ACC112 (cell line): ENCODE measurements around the gene SPDEF.

Source experiments
- H2AFZ ChIP-seq: fragments of 200-600 bp; sonication (generic); one replicate; pipeline ENCODE4 v1.6.0; 2017; ENCODE audit warnings: antibody characterized with exemption, low read length; ENCODE audit not compliant: unreplicated experiment
- H3K27ac ChIP-seq: fragments of 200-600 bp; sonication (generic); 2 replicates; pipeline ENCODE4 v1.5.1; 2014; ENCODE audit warnings: low read depth, mild to moderate bottlenecking, antibody characterized with exemption, low read length, moderate library complexity
- H3K27me3 ChIP-seq: fragments of 200-600 bp; sonication (generic); 2 replicates; pipeline ENCODE4 v1.6.1; 2014; ENCODE audit warnings: mild to moderate bottlenecking, antibody characterized with exemption, low read length, moderate library complexity, mixed read lengths; ENCODE audit not compliant: insufficient read depth
- H3K36me3 ChIP-seq: fragments of 200-600 bp; sonication (generic); 2 replicates; pipeline ENCODE4 v1.6.1; 2016; ENCODE audit warnings: mild to moderate bottlenecking, antibody characterized with exemption, low read length, moderate library complexity, mixed read lengths; ENCODE audit not compliant: insufficient read depth
- H3K4me1 ChIP-seq: fragments of 200-600 bp; sonication (generic); one replicate; pipeline ENCODE4 v1.6.1; 2016; ENCODE audit warnings: low read length, mixed read lengths; ENCODE audit not compliant: insufficient read depth, unreplicated experiment, control insufficient read depth
- H3K4me3 ChIP-seq: fragments of 200-600 bp; sonication (generic); 2 replicates; pipeline ENCODE4 v1.5.1; 2014; ENCODE audit warnings: mild to moderate bottlenecking, low read depth, low read length
- H3K79me2 ChIP-seq: fragments of 200-600 bp; sonication (generic); one replicate; pipeline ENCODE4 v1.6.0; 2016; ENCODE audit warnings: low read length; ENCODE audit not compliant: control insufficient read depth, unreplicated experiment, insufficient read depth

SPDEF gene

DNA sequence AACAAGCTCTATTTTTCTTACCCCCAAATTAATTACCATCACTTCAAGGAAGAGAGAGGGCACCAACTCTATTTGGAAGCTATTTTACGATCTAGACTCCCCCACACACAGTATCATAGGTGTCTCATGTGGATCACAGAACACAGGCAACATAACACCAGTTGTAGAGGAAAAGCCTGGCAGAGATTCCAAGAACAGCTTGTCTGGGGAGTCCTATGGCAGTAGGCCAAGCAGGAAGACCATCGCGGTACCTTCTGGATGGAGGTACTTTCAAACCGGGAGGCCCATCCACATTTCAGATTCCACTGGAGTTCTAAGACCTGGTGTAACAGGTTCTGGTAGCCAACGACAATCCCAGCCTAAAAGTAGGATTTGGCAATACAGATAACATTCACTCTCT lies 37.6 kb upstream of the SPDEF start:
- Histone ChIP-seq H2AFZ (no peak overlapping the region), H3K79me2 (peaks cover 39% of the 10 kb centered on the region), H3K27ac (no peak overlapping the region), H3K36me3 (peaks cover 3% of the 10 kb centered on the region; the same call in 1 of the 2 replicates), H3K4me3 (no peak overlapping the region), H3K27me3 (no peaks in the 10 kb centered on the region), H3K4me1 (peaks cover 21% of the 10 kb centered on the region)

DNA sequence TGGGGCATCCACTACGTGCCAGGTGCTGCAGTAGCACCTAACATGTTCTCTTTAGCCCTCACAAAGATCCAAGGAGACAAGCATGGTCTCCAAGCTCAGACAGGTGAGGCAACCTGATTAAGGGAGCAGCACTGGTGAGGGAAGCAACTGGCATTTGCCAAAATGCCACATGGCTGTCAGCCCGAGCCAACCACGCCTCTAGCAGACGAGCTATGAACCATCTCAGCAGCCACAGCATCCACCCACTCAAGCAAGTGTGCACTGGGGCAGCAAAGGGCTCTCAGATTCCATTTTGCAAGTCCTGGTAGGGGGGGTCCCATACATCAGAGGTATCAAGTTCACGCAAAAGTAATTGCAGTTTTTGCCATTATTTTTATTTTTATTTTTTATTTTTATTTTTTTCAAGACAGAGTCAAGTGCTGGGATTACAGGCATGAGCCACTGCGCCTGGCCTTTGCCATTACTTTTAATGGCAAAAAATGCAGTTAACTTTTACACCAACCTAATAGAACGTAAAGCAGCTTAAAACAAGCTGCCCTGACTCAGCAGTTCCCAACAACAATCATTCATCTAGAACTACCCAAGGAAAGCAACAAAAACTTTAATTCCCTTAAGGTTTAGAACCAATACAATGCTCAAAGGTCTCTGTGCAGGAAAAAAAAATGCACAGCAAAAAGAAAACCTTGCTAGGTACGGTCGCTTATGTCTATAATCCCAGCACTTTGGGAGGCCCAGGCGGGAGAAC lies 36.3 kb upstream of the SPDEF start:
- Histone ChIP-seq H3K27ac (no peak overlapping the region), H3K36me3 (peaks cover 3% of the 10 kb centered on the region; the same call in 1 of the 2 replicates), H3K4me1 (peaks cover 13% of the 10 kb centered on the region), H3K79me2 (peaks cover 30% of the 10 kb centered on the region), H3K4me3 (no peak overlapping the region), H3K27me3 (no peaks in the 10 kb centered on the region), H2AFZ (no peak overlapping the region)

DNA sequence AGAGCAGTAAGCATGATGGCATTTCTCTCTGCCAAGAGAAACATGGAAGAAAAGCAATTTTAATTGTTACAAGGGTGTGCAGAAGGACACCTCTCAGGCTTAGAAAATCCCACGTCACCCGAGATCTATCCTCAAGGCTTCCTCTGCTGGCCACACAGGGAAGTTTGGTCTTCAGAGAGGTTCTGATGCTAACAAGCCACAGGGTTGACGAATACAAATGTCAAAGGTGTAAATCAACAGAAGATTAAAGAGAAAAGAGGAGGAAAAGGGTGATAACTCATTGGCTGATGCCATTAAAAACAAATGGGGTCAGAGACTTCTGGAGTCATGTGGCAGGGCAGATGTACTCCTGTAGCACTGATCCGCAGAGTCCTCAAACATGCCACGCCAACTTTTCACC lies 33.6 kb upstream of the SPDEF start:
- peaks cover 19% of the 10 kb centered on the region for H3K4me1 ChIP-seq
- no peaks in the 10 kb centered on the region for H3K27me3 ChIP-seq
- no peak overlapping the region for H2AFZ ChIP-seq
- H3K36me3 ChIP-seq: peaks cover 3% of the 10 kb centered on the region; the same call in 1 of the 2 replicates
- peaks cover 18% of the 10 kb centered on the region for H3K79me2 ChIP-seq
- no peak overlapping the region for H3K27ac ChIP-seq
- H3K4me3 ChIP-seq: no peak overlapping the region

DNA sequence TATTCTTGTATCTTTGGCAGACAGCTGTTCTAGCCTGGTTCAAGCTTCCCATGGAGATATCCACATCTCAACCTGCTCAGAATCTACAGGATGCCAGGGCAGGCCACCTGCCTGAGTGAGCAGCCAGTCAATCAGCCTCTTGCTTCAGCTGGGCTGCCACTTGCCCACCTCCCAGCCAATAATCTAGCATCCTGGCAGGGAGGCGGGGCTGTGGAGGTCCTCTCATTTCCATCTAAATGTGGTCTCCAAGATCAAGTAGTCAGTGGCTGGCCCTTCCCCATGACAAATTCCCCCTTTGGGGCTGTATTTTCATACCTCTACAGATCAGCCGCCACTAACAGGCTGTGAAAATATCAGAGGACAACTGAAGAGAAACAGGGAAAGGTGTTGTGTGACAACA lies 33.0 kb upstream of the SPDEF start:
- Histone ChIP-seq H3K36me3 (peaks cover 3% of the 10 kb centered on the region; the same call in 1 of the 2 replicates), H3K27me3 (no peaks in the 10 kb centered on the region), H3K79me2 (peaks cover 18% of the 10 kb centered on the region)

DNA sequence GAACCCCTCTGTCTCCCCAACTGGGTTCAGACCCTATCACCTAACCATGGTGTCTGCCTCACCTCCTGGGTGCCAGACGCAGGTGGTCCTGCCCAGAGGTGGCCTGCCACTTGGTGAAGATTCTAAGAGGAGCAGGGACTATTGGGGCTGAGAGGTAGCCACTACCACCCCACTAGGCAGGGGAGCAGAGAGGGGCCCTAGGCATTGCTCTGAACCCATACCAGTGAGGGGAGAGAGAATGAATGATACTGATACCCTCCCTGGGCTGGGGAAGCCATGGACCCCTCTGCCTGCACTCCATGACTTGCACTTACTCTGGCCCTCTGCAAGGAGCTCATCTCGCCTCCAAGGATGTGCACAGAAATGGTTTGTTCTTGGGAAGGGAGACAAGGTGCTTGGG lies 31.7 kb upstream of the SPDEF start:
- Histone ChIP-seq H3K36me3 (peaks cover 3% of the 10 kb centered on the region; the same call in 1 of the 2 replicates), H2AFZ (no peak overlapping the region), H3K27me3 (no peaks in the 10 kb centered on the region), H3K4me1 (peaks cover 21% of the 10 kb centered on the region), H3K79me2 (peaks cover 9% of the 10 kb centered on the region), H3K27ac (no peak overlapping the region), H3K4me3 (no peak overlapping the region)

More for the DNA sequence above, 33.0 kb upstream of the SPDEF start:
- Histone ChIP-seq H2AFZ (no peak overlapping the region), H3K4me1 (peaks cover 21% of the 10 kb centered on the region), H3K27ac (no peak overlapping the region), H3K4me3 (no peak overlapping the region)

DNA sequence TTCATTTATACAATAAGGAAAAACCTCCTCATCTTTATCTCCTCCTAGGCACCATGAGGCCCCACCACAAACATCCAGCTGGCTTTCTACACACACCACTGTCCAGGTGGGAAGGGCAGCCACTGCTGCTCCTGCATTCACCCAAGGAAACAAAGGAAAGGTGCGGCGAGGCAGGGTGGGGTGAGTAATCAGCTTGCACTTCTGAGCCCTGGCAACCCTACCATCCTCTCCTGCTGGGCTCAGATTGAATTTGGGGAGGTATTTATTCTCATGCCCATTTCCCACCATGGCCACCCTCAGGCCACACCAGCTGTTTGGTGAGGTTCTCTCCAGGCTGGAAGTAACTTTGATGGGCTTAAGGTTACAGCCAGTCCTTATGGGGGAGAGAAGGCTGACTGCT lies 31.2 kb upstream of the SPDEF start:
- Histone ChIP-seq H3K27ac (no peak overlapping the region), H3K36me3 (peaks cover 3% of the 10 kb centered on the region; the same call in 1 of the 2 replicates), H3K4me1 (peaks cover 21% of the 10 kb centered on the region), H2AFZ (no peak overlapping the region), H3K4me3 (no peak overlapping the region), H3K27me3 (no peaks in the 10 kb centered on the region), H3K79me2 (peaks cover 9% of the 10 kb centered on the region)

DNA sequence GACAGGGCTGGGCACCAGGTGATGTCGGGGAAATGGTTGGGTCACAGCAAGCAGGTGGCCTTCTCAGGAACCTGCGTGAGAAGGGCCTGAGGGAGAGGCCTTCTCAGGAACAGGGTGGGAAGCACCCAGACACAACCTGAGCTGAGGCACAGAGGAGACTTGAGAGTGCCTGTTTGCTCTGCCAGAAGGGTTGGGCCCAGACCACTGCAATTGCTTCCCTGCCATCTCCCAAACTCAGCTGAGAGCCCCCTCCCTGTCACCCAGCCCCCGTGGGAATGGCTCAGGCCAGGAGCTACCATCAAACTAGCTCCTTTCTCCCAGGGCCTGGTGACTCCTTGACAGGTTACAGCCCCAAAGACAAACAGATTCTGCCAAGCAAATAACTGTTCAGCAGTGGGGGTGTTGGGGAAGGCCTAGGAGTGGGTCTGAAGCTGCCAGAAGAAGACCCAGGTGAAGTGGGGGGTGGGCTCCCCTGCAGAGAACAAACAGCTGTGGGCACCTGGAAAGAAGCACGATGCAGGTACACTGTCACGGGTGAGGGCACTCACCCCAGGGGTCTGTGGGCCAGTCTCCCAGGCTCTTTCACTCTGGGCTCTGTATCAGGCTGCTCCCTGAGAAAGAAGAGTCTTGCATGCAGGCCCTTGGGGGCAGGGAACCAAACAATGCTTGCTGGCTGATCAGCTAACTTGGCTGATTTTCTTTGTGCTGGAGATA lies 30.4 kb upstream of the SPDEF start:
- peaks cover 21% of the 10 kb centered on the region for H3K4me1 ChIP-seq
- H2AFZ ChIP-seq: no peak overlapping the region
- peaks cover 3% of the 10 kb centered on the region; the same call in 1 of the 2 replicates for H3K36me3 ChIP-seq
- H3K27me3 ChIP-seq: no peaks in the 10 kb centered on the region
- no peak overlapping the region for H3K27ac ChIP-seq
- H3K79me2 ChIP-seq: peaks cover 4% of the 10 kb centered on the region
- H3K4me3 ChIP-seq: no peak overlapping the region

DNA sequence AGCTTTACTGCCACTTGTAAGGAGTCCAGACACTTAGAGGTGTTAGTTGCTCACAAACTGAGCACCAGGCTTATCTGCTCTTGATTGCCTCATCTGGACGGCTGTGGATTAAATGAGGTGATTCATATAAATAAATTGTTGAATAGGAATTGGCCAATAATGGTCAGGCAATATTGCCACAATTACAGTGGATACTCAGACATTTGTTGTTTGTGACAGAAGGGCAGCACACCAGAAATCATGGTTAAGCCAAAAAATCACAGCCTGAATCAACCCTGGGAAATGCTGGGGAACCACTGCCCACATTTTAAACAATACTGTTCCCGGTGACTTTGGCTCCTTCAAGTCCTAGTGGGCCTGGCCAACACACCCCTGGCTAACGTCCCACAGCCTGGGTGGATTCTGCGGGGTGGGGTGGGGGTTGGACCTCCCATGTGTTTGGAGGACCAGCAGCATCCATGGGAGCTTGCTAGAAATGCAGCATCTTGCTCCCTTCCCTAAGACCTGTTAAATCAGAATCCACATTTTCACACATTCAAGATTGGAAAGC lies 29.5 kb upstream of the SPDEF start:
- H3K27me3 ChIP-seq: no peaks in the 10 kb centered on the region
- H3K79me2 ChIP-seq: peaks cover under 1% of the 10 kb centered on the region
- peak overlapping the region; percentile 9; the same call in 1 of the 2 replicates for H3K27ac ChIP-seq
- H2AFZ ChIP-seq: no peak overlapping the region
- H3K36me3 ChIP-seq: peaks cover 3% of the 10 kb centered on the region; the same call in 1 of the 2 replicates
- H3K4me3 ChIP-seq: no peak overlapping the region
- peaks cover 21% of the 10 kb centered on the region for H3K4me1 ChIP-seq

DNA sequence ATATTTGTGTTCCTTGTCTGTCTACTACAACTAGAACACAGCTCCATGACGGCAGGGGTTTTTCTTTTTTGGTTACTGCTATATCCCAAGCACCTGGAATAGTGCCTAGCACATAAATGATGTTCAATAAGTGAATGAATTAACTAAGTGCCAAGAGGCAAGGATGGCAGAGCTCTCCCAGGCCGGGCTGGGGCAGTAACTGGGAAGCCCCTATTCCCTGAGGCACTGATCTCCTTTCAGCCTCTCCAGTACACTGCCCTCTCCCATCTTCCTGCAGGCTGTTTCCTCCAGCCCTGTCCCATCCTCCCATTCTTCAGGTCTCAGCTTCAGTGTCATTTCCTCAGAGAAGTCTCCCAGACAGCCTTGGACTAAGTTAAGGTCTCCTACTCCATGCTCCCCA lies 29.0 kb upstream of the SPDEF start:
- no peaks in the 10 kb centered on the region for H3K79me2 ChIP-seq
- H3K27ac ChIP-seq: no peak overlapping the region
- no peak overlapping the region for H3K4me3 ChIP-seq
- peaks cover 21% of the 10 kb centered on the region for H3K4me1 ChIP-seq
- no peak overlapping the region for H2AFZ ChIP-seq
- no peaks in the 10 kb centered on the region for H3K27me3 ChIP-seq
- H3K36me3 ChIP-seq: peaks cover 3% of the 10 kb centered on the region; the same call in 1 of the 2 replicates

DNA sequence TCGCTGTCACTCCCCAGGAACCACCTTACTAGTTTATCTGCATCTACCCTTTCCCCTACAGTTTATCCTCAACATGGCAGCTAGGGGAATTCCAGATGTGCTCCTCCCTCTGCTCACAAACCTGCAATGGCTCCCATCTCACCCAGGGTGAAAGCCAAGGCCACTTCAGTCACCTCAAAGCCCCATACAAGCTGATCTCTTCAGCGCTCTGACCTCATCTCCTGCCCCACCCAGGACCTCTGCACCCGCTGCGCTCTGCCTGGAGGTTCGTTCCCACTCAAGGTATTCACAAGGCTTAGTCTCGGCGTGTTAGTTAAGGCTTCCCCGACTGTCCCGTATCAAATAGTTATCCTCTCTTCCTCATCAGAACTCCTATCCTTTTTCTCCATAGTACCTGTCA lies 28.6 kb upstream of the SPDEF start:
- Histone ChIP-seq H3K4me3 (no peak overlapping the region), H2AFZ (no peak overlapping the region), H3K27me3 (no peaks in the 10 kb centered on the region), H3K4me1 (peaks cover 21% of the 10 kb centered on the region), H3K79me2 (no peaks in the 10 kb centered on the region), H3K27ac (no peak overlapping the region), H3K36me3 (peaks cover 3% of the 10 kb centered on the region; the same call in 1 of the 2 replicates)
